GM19468 (cell line): Measurements from ENCODE around the gene SFXN5.

ENCODE experiments used
- ATAC-seq: cut with Tn5 transposase; IDR thresholded peaks from one replicate; pipeline ENCODE4 v1.9.1; 2021; ENCODE audit warnings: mild to moderate bottlenecking, moderate library complexity, moderate number of reproducible peaks; ENCODE audit not compliant: unreplicated experiment; ENCODE audit errors: extremely low read depth

Gene SFXN5

GRCh38 chr2:72998234-72998651 is 73.3 kb downstream of the SFXN5 start:
- no peak for ATAC-seq

- ATAC-seq = no peak
Observed at GRCh38 chr2:72996117-72996502, 75.4 kb downstream of the SFXN5 start.

GRCh38 chr2:72995430-72996116 is 75.9 kb downstream of the SFXN5 start:
- no peak for ATAC-seq

GRCh38 chr2:72994991-72995380 is 76.5 kb downstream of the SFXN5 start:
- ATAC-seq = no peak

GRCh38 chr2:72994282-72994990 is 77.1 kb downstream of the SFXN5 start:
- ATAC-seq = no peak

- no peak for ATAC-seq
Observed at GRCh38 chr2:72993933-72994280, 77.6 kb downstream of the SFXN5 start.

- ATAC-seq = no peak
Observed at GRCh38 chr2:72993147-72993932, 78.2 kb downstream of the SFXN5 start.

GRCh38 chr2:72992734-72993102 is 78.8 kb downstream of the SFXN5 start:
- no peak for ATAC-seq

- no peak for ATAC-seq
Observed at GRCh38 chr2:72991980-72992733, 79.4 kb downstream of the SFXN5 start.

- no peak for ATAC-seq
Observed at GRCh38 chr2:72991439-72991725, 80.1 kb downstream of the SFXN5 start.

GRCh38 chr2:72990695-72991438 is 80.6 kb downstream of the SFXN5 start:
- ATAC-seq = no peak

GRCh38 chr2:72989770-72990556 is 81.5 kb downstream of the SFXN5 start:
- ATAC-seq = no peak

GRCh38 chr2:72988726-72989273 is 82.7 kb downstream of the SFXN5 start:
- ATAC-seq = no peak

- ATAC-seq = no peak
Observed at GRCh38 chr2:72988041-72988440, 83.5 kb downstream of the SFXN5 start.

GRCh38 chr2:72985891-72986683 is 85.4 kb downstream of the SFXN5 start:
- ATAC-seq = no peak

GRCh38 chr2:72985136-72985535 is 86.4 kb downstream of the SFXN5 start:
- ATAC-seq = no peak

GRCh38 chr2:72984172-72984671 is 87.3 kb downstream of the SFXN5 start:
- no peak for ATAC-seq

GRCh38 chr2:72983500-72984161 is 87.9 kb downstream of the SFXN5 start:
- ATAC-seq = no peak
